ENCODE data around the gene P2RX5.

Gene P2RX5

GRCh38 chr17:3732210-3732621, 36.3 kb upstream of the P2RX5 start:
- TF ChIP-seq, protein P1, sequence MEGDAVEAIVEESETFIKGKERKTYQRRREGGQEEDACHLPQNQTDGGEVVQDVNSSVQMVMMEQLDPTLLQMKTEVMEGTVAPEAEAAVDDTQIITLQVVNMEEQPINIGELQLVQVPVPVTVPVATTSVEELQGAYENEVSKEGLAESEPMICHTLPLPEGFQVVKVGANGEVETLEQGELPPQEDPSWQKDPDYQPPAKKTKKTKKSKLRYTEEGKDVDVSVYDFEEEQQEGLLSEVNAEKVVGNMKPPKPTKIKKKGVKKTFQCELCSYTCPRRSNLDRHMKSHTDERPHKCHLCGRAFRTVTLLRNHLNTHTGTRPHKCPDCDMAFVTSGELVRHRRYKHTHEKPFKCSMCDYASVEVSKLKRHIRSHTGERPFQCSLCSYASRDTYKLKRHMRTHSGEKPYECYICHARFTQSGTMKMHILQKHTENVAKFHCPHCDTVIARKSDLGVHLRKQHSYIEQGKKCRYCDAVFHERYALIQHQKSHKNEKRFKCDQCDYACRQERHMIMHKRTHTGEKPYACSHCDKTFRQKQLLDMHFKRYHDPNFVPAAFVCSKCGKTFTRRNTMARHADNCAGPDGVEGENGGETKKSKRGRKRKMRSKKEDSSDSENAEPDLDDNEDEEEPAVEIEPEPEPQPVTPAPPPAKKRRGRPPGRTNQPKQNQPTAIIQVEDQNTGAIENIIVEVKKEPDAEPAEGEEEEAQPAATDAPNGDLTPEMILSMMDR (IDR thresholded peaks at IDR 0.05) = no peak

DNA sequence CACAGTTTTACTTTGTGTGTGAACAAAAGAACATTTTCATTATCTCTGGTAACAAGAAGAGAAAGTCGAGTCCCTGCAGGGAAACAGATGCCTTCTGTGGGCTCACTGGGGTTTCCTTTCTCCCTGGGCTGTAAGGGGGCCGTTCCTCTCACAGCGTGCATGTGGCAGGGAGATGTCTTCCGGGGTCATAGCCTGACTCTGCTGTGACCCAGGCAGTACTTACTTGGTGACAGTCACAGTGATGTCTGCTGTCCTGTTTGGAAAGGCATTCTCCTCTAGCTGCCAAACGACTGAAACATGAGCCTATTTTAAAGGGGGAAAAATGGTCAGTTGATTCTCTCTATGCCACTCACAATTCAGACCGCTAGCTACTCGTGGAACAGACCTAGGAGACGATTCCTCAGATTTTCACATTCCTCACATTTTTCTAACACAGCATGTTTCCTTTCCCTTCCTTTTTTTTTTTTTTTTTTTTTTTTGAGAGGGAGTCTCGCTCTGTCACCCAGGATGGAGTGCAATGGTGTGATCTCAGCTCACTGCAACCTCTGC, 35.0 kb upstream of the P2RX5 start:
- TF ChIP-seq, protein P1 (IDR thresholded peaks at IDR 0.05) = no peak

DNA sequence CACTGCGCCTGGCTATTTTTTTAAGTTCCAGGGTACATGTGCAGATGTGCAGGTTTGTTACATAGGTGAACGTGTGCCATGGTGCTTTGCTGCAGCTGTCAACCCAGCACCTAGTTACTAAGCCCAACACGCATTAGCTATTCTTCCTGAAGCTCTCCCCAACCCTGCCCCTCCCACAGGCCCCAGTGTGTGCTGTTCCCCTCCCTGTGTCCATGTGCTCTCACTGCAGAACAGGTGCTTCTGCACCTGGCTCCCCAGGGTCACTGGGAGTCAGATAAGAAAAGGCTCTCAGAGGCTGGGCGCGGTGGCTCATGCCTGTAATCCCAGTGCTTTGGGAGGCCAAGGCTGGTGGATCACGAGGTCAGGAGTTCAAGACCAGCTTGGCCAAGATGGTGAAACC, 33.9 kb upstream of the P2RX5 start:
- TF ChIP-seq, protein P1 (IDR thresholded peaks at IDR 0.05) = no peak

DNA sequence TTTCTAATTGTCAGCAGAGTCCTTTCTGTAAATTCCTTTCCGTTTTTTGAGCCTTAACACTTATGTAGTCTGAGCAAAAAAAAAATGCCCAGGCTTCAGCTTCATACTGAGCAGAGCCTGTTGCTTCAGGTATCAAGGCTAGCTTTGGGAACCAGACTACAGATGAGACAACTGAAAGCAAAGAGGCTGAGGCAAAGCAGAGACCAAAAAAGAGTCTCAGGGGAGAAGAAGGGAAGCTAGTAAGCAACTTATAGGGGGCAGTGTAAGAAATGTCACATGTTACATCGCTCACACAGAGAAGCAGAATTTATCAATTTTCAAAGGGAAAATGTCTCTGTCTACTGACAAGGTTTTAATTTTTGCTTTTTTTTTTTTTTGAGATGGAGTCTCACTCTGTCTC, 31.1 kb upstream of the P2RX5 start:
- TF ChIP-seq, protein P1 (IDR thresholded peaks at IDR 0.05) = no peak

DNA sequence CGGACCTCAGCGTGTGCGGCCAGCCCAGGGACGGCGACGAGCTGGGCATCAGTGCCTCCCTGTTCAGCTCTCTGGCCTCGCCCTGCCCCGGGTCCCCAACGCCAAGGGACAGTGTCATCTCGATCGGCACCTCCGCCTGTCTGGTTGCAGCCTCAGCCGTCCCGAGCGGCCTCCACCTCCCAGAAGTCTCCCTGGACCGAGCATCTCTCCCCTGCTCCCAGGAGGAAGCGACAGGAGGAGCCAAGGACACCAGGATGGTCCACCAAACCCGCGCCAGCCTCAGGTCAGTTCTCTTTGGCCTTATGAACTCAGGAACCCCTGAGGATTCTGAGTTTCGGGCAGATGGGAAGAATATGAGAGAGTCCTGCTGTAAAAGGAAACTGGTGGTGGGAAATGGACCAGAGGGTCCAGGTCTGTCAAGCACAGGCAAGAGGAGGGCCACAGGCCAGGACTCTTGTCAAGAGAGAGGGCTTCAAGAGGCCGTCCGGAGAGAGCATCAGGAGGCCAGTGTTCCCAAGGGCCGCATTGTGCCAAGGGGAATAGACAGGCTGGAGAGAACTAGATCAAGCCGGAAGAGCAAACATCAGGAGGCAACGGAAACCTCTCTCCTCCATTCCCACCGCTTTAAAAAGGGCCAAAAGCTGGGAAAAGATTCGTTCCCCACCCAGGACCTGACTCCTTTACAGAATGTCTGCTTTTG, 28.6 kb upstream of the P2RX5 start:
- TF ChIP-seq, protein P1 (IDR thresholded peaks at IDR 0.05) = no peak

GRCh38 chr17:3723556-3724377, 27.8 kb upstream of the P2RX5 start, which contains the start of gene HASPIN:
Gene HASPIN, plus strand, starts transcription at chr17:3723903. Its CDS starts 33 bp downstream, at chr17:3723936.
- TF ChIP-seq, protein P1 (IDR thresholded peaks at IDR 0.05) = no peak; the same call in 1 of the 2 replicates

DNA sequence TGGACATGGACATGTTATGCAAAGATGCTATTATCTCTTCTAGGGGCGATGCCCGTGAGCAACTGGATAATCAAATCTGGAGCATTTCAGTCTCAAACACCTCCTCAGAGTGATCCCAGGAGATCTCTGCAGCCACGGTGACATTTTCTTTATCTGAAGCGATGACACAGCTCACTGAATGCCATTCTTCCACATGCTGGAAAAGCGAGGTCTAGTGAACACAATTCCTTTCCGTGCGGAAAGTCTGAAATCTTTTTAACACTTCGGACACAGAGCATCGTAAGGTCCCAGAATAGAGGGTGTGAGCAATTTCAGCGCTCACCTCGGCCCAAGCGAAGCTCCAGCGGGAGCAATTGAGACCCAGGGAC, 27.2 kb upstream of the P2RX5 start:
- TF ChIP-seq, protein P1 (IDR thresholded peaks at IDR 0.05) = no peak; the same call in 1 of the 2 replicates

All from LNCAP (cell line).